HEK293T (cell line): ENCODE data around the gene SERPINB6.

Experiments used
- ARNT ChIP-seq: fragments of 450-650 bp; IDR thresholded peaks from 2 replicates; pipeline ENCODE4 v1.6.1; 2017; ENCODE audit warnings: mild to moderate bottlenecking
- ELF4 ChIP-seq: fragments of 450-650 bp; IDR thresholded peaks from 2 replicates; pipeline ENCODE4 v1.6.1; 2017; ENCODE audit warnings: antibody characterized with exemption
- FOXA1 ChIP-seq: fragments of 450-650 bp; IDR thresholded peaks from 2 replicates; pipeline ENCODE4 v1.6.1; 2016; ENCODE audit warnings: mild to moderate bottlenecking
- FOXM1 ChIP-seq: fragments of 450-650 bp; IDR thresholded peaks from 2 replicates; pipeline ENCODE4 v1.6.1; 2017; ENCODE audit warnings: mild to moderate bottlenecking, borderline replicate concordance
- L3MBTL2 ChIP-seq: fragments of 450-650 bp; conservative IDR thresholded peaks from 2 replicates; pipeline ENCODE4 v1.6.1; 2016; ENCODE audit warnings: mild to moderate bottlenecking
- LEF1 ChIP-seq: fragments of 450-650 bp; IDR thresholded peaks from 2 replicates; pipeline ENCODE4 v1.6.1; 2017; ENCODE audit warnings: mild to moderate bottlenecking, borderline replicate concordance
- NFRKB ChIP-seq: fragments of 450-650 bp; IDR thresholded peaks from 2 replicates; pipeline ENCODE4 v1.6.1; 2016; ENCODE audit warnings: mild to moderate bottlenecking, moderate library complexity
- SP1 ChIP-seq: fragments of 450-650 bp; IDR thresholded peaks from 2 replicates; pipeline ENCODE4 v1.6.1; 2017
- SUZ12 ChIP-seq: fragments of 450-650 bp; IDR thresholded peaks from 2 replicates; pipeline ENCODE4 v1.6.1; 2016; ENCODE audit warnings: mild to moderate bottlenecking
- TARDBP ChIP-seq: fragments of 450-650 bp; IDR thresholded peaks from 2 replicates; pipeline ENCODE4 v1.6.1; 2016
- ZNF384 ChIP-seq: fragments of 450-650 bp; IDR thresholded peaks from 2 replicates; pipeline ENCODE4 v1.6.1; 2016

GRCh38 chr6:3015144-3015543, 43.8 kb upstream of the SERPINB6 start:
- TF ChIP-seq L3MBTL2 (no peak), SP1 (no peak), ARNT (no peak), NFRKB (no peak), FOXA1 (no peak), FOXM1 (no peak), LEF1 (no peak), SUZ12 (no peak), TARDBP (no peak), ZNF384 (no peak), ELF4 (no peak)
